ENCODE data around the gene PDCL3.

Gene PDCL3

DNA sequence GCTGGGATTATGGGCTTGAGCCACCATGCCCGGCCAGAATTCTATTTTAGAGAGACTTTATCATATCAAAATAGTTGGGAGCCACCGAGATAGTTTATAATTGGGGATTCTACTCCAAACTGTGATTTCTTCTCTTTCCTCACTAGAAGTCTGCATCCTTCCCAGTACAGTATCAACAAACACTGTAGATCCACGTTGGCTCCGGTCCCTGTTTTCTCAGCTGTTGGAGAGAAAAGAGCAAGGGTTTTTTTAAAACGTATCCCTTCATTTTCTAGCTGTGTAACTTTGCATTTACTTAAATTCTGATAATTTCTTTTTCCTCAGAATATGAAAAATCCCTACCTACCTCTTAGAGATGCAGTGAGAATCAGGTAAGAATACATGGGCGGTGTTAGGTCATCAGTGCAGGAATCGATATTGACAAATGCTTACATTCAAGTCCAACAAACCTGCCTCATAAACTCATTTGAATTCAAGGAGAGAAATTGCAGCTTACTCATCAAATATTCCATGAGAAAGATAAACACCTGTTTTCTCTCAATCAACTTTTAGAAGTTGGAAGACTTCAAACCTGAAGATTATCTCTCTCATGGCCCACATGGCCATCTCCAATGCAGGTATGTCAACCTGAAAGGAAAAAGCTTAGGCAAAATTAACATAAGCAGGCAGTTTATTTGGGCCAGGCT, 17.7 kb upstream of the PDCL3 start:
- Histone ChIP-seq H4K8ac (ENCODE audit: low read depth, low read length) (no peak overlapping the region), H4K91ac (ENCODE audit: low read depth, low read length, poor library complexity) (no peak overlapping the region), H3K14ac (ENCODE audit: low read length) (no peak overlapping the region), H3K4me3 (ENCODE audit: low read length in 2 of 2) (no peak overlapping the region), H2AK5ac (ENCODE audit: low read depth, low read length) (no peak overlapping the region), H2BK12ac (ENCODE audit: low read length) (no peak overlapping the region), H3K27ac (replicated peaks; ENCODE audit: low read length) (no peak overlapping the region), H3K4ac (ENCODE audit: low read length) (no peak overlapping the region), H2BK120ac (ENCODE audit: low read depth, low read length) (no peak overlapping the region), H3K18ac (ENCODE audit: low read length) (no peak overlapping the region), H3K23ac (ENCODE audit: low read depth, low read length, poor library complexity) (no peak overlapping the region), H3K9ac (ENCODE audit: low read depth, low read length, poor library complexity) (no peak overlapping the region), H3K9me3 (replicated peaks in 1 of 2; ENCODE audit: control insufficient read depth in 2 of 2, insufficient read depth in 1 of 2, low read depth in 1 of 2, low read length in 2 of 2) (peaks cover 2 to 3% of the 10 kb centered on the region in 2 donors), H3K4me1 (ENCODE audit: control insufficient read depth in 2 of 2, insufficient read depth in 1 of 2, low read depth in 1 of 2, low read length in 2 of 2) (peaks cover 0 to 6% of the 10 kb centered on the region in 2 donors), H3K79me1 (ENCODE audit: low read depth, low read length) (no peaks in the 10 kb centered on the region), H2AFZ (ENCODE audit: low read length) (no peak overlapping the region), H2BK15ac (ENCODE audit: low read length) (no peak overlapping the region), H3K36me3 (replicated peaks in 1 of 2; ENCODE audit: control insufficient read depth in 2 of 2, insufficient read depth in 2 of 2, low read length in 2 of 2) (no peaks in the 10 kb centered on the region), H3K4me2 (ENCODE audit: insufficient read depth, low read length, poor library complexity, severe bottlenecking) (no peak overlapping the region), H2BK5ac (ENCODE audit: low read length) (no peak overlapping the region), H3K27me3 (ENCODE audit: control insufficient read depth in 3 of 3, insufficient read depth in 3 of 3, low read depth in 1 of 3, low read length in 3 of 3) (no peaks in the 10 kb centered on the region)
- no peak for DNase-seq (ENCODE audit: low spot score)
- no CpG with 5 or more reads among the region's 7 CpGs for WGBS, 2 donors (ENCODE audit: extremely low coverage in 2 of 2, insufficient read length in 2 of 2, insufficient replicate concordance in 1 of 2)

DNA sequence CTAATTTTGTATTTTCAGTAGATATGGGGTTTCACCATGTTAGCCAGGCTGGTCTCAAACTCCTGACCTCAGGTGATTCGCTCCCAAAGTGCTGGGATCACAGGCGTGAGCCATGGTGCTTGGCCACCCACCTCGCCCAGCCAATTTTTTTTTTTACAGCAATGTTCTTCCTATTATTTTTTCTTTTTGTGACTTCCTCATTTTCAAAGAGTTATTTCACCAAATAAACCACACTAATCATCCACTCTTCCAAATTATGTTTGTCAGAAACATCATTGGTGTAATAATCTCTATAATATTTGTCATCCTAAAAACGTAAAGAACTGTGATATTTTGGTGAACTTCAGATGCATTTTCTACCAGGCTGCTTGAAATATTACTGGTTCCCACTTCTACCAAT, 16.3 kb upstream of the PDCL3 start:
- peaks cover 0 to 6% of the 10 kb centered on the region in 2 donors for H3K4me1 ChIP-seq (ENCODE audit: control insufficient read depth in 2 of 2, insufficient read depth in 1 of 2, low read depth in 1 of 2, low read length in 2 of 2)
- H2AK5ac ChIP-seq (ENCODE audit: low read depth, low read length) = no peak overlapping the region
- no peak overlapping the region for H4K91ac ChIP-seq (ENCODE audit: low read depth, low read length, poor library complexity)
- H3K18ac ChIP-seq (ENCODE audit: low read length) = no peak overlapping the region
- H3K36me3 ChIP-seq (replicated peaks in 1 of 2; ENCODE audit: control insufficient read depth in 2 of 2, insufficient read depth in 2 of 2, low read length in 2 of 2) = no peaks in the 10 kb centered on the region
- no peak overlapping the region for H2BK5ac ChIP-seq (ENCODE audit: low read length)
- H3K27me3 ChIP-seq (ENCODE audit: control insufficient read depth in 3 of 3, insufficient read depth in 3 of 3, low read depth in 1 of 3, low read length in 3 of 3) = no peaks in the 10 kb centered on the region
- no peaks in the 10 kb centered on the region for H3K79me1 ChIP-seq (ENCODE audit: low read depth, low read length)
- no CpG with 5 or more reads among the region's 4 CpGs for WGBS, 2 donors (ENCODE audit: extremely low coverage in 2 of 2, insufficient read length in 2 of 2, insufficient replicate concordance in 1 of 2)
- no peak for DNase-seq (ENCODE audit: low spot score)
- H3K4me2 ChIP-seq (ENCODE audit: insufficient read depth, low read length, poor library complexity, severe bottlenecking) = no peak overlapping the region
- no peak overlapping the region for H2AFZ ChIP-seq (ENCODE audit: low read length)
- no peak overlapping the region for H3K9ac ChIP-seq (ENCODE audit: low read depth, low read length, poor library complexity)
- H3K14ac ChIP-seq (ENCODE audit: low read length) = no peak overlapping the region
- peaks cover 2 to 3% of the 10 kb centered on the region in 2 donors for H3K9me3 ChIP-seq (replicated peaks in 1 of 2; ENCODE audit: control insufficient read depth in 2 of 2, insufficient read depth in 1 of 2, low read depth in 1 of 2, low read length in 2 of 2)
- no peak overlapping the region for H2BK12ac ChIP-seq (ENCODE audit: low read length)
- H3K27ac ChIP-seq (replicated peaks; ENCODE audit: low read length) = no peak overlapping the region
- H3K23ac ChIP-seq (ENCODE audit: low read depth, low read length, poor library complexity) = no peak overlapping the region
- H3K4ac ChIP-seq (ENCODE audit: low read length) = no peak overlapping the region
- H2BK15ac ChIP-seq (ENCODE audit: low read length) = no peak overlapping the region
- H3K4me3 ChIP-seq (ENCODE audit: low read length in 2 of 2) = no peak overlapping the region
- no peak overlapping the region for H4K8ac ChIP-seq (ENCODE audit: low read depth, low read length)
- no peak overlapping the region for H2BK120ac ChIP-seq (ENCODE audit: low read depth, low read length)

DNA sequence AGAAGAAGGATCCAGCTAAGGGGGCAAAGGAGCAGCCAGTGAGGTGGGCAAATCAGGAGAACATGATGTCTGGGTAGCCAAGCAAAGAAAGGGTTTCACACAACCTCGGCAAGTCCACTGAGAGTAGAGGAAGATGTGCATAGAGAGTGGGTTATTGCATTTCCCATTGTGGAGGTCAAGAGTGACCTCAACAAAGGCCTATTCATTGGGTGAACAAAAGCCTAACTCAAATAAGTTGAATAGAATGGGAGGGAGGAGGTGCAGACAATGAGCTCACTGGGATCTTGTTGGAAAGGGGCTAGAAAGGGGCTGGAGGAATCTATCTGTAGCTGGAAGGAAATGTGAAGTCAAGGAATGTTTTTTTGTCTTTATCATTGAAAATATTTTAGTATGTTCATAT, 14.0 kb upstream of the PDCL3 start:
- no CpG with 5 or more reads among the region's 1 CpG for WGBS, 2 donors (ENCODE audit: extremely low coverage in 2 of 2, insufficient read length in 2 of 2, insufficient replicate concordance in 1 of 2)
- H2BK5ac ChIP-seq (ENCODE audit: low read length) = no peak overlapping the region
- H3K18ac ChIP-seq (ENCODE audit: low read length) = no peak overlapping the region
- no peak overlapping the region for H2BK15ac ChIP-seq (ENCODE audit: low read length)
- H3K27ac ChIP-seq (replicated peaks; ENCODE audit: low read length) = no peak overlapping the region
- H3K9me3 ChIP-seq (replicated peaks in 1 of 2; ENCODE audit: control insufficient read depth in 2 of 2, insufficient read depth in 1 of 2, low read depth in 1 of 2, low read length in 2 of 2) = peaks cover under 1 to 2% of the 10 kb centered on the region in 2 donors
- no peak overlapping the region for H2AK5ac ChIP-seq (ENCODE audit: low read depth, low read length)
- H2AFZ ChIP-seq (ENCODE audit: low read length) = no peak overlapping the region
- no peak overlapping the region for H4K8ac ChIP-seq (ENCODE audit: low read depth, low read length)
- H3K79me1 ChIP-seq (ENCODE audit: low read depth, low read length) = no peaks in the 10 kb centered on the region
- no peak overlapping the region for H3K14ac ChIP-seq (ENCODE audit: low read length)
- DNase-seq (ENCODE audit: low spot score) = no peak
- H3K27me3 ChIP-seq (ENCODE audit: control insufficient read depth in 3 of 3, insufficient read depth in 3 of 3, low read depth in 1 of 3, low read length in 3 of 3) = no peaks in the 10 kb centered on the region
- H3K4ac ChIP-seq (ENCODE audit: low read length) = no peak overlapping the region
- no peak overlapping the region for H3K4me3 ChIP-seq (ENCODE audit: low read length in 2 of 2)
- no peaks in the 10 kb centered on the region for H3K36me3 ChIP-seq (replicated peaks in 1 of 2; ENCODE audit: control insufficient read depth in 2 of 2, insufficient read depth in 2 of 2, low read length in 2 of 2)
- no peak overlapping the region for H4K91ac ChIP-seq (ENCODE audit: low read depth, low read length, poor library complexity)
- H3K23ac ChIP-seq (ENCODE audit: low read depth, low read length, poor library complexity) = no peak overlapping the region
- H2BK12ac ChIP-seq (ENCODE audit: low read length) = no peak overlapping the region
- no peak overlapping the region for H2BK120ac ChIP-seq (ENCODE audit: low read depth, low read length)
- H3K4me2 ChIP-seq (ENCODE audit: insufficient read depth, low read length, poor library complexity, severe bottlenecking) = no peak overlapping the region
- H3K9ac ChIP-seq (ENCODE audit: low read depth, low read length, poor library complexity) = no peak overlapping the region
- peaks cover 0 to 6% of the 10 kb centered on the region in 2 donors for H3K4me1 ChIP-seq (ENCODE audit: control insufficient read depth in 2 of 2, insufficient read depth in 1 of 2, low read depth in 1 of 2, low read length in 2 of 2)

DNA sequence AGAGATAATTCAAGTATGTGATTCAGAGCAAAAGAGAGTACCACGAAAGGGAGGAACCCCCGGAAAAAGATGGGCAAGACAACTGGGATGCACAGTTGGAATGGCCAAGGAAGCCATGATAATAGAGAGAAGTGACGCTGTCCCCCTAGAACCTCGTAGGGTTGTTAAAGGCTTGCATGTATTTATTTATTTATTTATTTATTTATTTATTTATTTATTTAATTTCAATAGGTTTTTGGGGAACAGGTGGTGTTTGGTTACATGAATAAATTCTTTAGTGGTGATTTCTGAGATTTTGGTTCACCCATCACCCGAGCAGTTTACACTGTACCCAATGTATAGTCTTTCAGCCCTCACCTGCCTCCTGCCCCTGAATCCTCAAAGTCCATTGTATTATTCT, 11.5 kb upstream of the PDCL3 start:
- Histone ChIP-seq H3K4me2 (ENCODE audit: insufficient read depth, low read length, poor library complexity, severe bottlenecking) (no peak overlapping the region), H2AK5ac (ENCODE audit: low read depth, low read length) (no peak overlapping the region), H4K8ac (ENCODE audit: low read depth, low read length) (no peak overlapping the region), H3K27ac (replicated peaks; ENCODE audit: low read length) (no peak overlapping the region), H3K9ac (ENCODE audit: low read depth, low read length, poor library complexity) (no peak overlapping the region), H3K4me1 (ENCODE audit: control insufficient read depth in 2 of 2, insufficient read depth in 1 of 2, low read depth in 1 of 2, low read length in 2 of 2) (peaks cover 0 to 6% of the 10 kb centered on the region in 2 donors), H3K23ac (ENCODE audit: low read depth, low read length, poor library complexity) (no peak overlapping the region), H3K27me3 (ENCODE audit: control insufficient read depth in 3 of 3, insufficient read depth in 3 of 3, low read depth in 1 of 3, low read length in 3 of 3) (no peaks in the 10 kb centered on the region), H3K4me3 (ENCODE audit: low read length in 2 of 2) (no peak overlapping the region), H2BK120ac (ENCODE audit: low read depth, low read length) (no peak overlapping the region), H2BK15ac (ENCODE audit: low read length) (no peak overlapping the region), H2AFZ (ENCODE audit: low read length) (no peak overlapping the region), H3K14ac (ENCODE audit: low read length) (no peak overlapping the region), H3K79me1 (ENCODE audit: low read depth, low read length) (no peaks in the 10 kb centered on the region), H3K18ac (ENCODE audit: low read length) (no peak overlapping the region), H3K36me3 (replicated peaks in 1 of 2; ENCODE audit: control insufficient read depth in 2 of 2, insufficient read depth in 2 of 2, low read length in 2 of 2) (no peaks in the 10 kb centered on the region), H2BK12ac (ENCODE audit: low read length) (no peak overlapping the region), H3K9me3 (replicated peaks in 1 of 2; ENCODE audit: control insufficient read depth in 2 of 2, insufficient read depth in 1 of 2, low read depth in 1 of 2, low read length in 2 of 2) (no peaks in the 10 kb centered on the region), H3K4ac (ENCODE audit: low read length) (no peak overlapping the region), H2BK5ac (ENCODE audit: low read length) (no peak overlapping the region), H4K91ac (ENCODE audit: low read depth, low read length, poor library complexity) (no peak overlapping the region)
- no CpG with 5 or more reads among the region's 5 CpGs for WGBS, 2 donors (ENCODE audit: extremely low coverage in 2 of 2, insufficient read length in 2 of 2, insufficient replicate concordance in 1 of 2)
- DNase-seq (ENCODE audit: low spot score) = no peak

Measured in neuronal stem cell (in vitro differentiated cells).